B cell (primary cell): Measurements from ENCODE around the gene ASTE1. TPM values are rescaled to one million over a fixed set of nuclear protein-coding genes. Genes with fewer than 3 reads are reported as not detected.

ENCODE experiments used
- ATAC-seq: fragments of 200-7000 bp; cut with Tn5 transposase; one replicate; pipeline ENCODE4 v1.10.0; 2021; ENCODE audit warnings: low read depth, mild to moderate bottlenecking, moderate number of reproducible peaks, moderate library complexity
- CTCF ChIA-PET: fragments of 350-600 bp; sonication (Branson Sonifier 250); formaldehyde crosslinking; loops from one replicate; lab custom pipeline; 2021; ENCODE audit warnings: antibody characterized with exemption, inconsistent platforms; lab: Charles Lee
- POLR2A ChIA-PET: fragments of 350-600 bp; sonication (Branson Sonifier 250); formaldehyde crosslinking; loops from one replicate; lab custom pipeline; 2021; ENCODE audit warnings: antibody characterized with exemption; lab: Charles Lee
- DNase-seq: peaks from one replicate; pipeline ENCODE4 v3.0.0; 2013
- H2AFZ ChIP-seq: 2 replicates; pipeline ENCODE4 v1.6.1; 2012; ENCODE audit warnings: mild to moderate bottlenecking, low read depth, low read length; ENCODE audit not compliant: insufficient read depth, poor library complexity, severe bottlenecking
- H3K27ac ChIP-seq, 2 donors: 1 replicate in 1 of 2; 2 replicates in 1 of 2; pipeline ENCODE4 v1.5.1; 2012 to 2013; ENCODE audit warnings: low read length in 2 of 2, mild to moderate bottlenecking in 2 of 2, moderate library complexity in 1 of 2
- H3K27me3 ChIP-seq, 4 experiments: fragments of 200-600 bp in 1 of 4; sonication (generic) in 1 of 4; replicated peaks in 1 of 4; 1 replicate in 2 of 4; 2 replicates in 2 of 4; pipeline versions ENCODE4 v1.6.1 to v1.7.0; 2013 to 2016; ENCODE audit warnings: low read length in 3 of 4, mild to moderate bottlenecking in 2 of 4, mixed read lengths in 1 of 4, moderate library complexity in 1 of 4; ENCODE audit not compliant: insufficient read depth in 4 of 4, control insufficient read depth in 3 of 4; ENCODE audit errors: control extremely low read depth in 1 of 4
- H3K36me3 ChIP-seq, 2 experiments: replicated peaks in 1 of 2; 1 replicate in 1 of 2; 2 replicates in 1 of 2; pipeline versions ENCODE4 v1.6.1 to v1.7.1; 2013; ENCODE audit warnings: low read length in 1 of 2; ENCODE audit not compliant: insufficient read depth in 2 of 2, control insufficient read depth in 1 of 2; ENCODE audit errors: control extremely low read depth in 1 of 2, extremely low read depth in 1 of 2
- H3K4me1 ChIP-seq, 2 donors: fragments of 200-600 bp in 1 of 2; sonication (generic) in 1 of 2; 1 replicate in 1 of 2; 2 replicates in 1 of 2; pipeline versions ENCODE4 v1.5.1 to v1.6.1; 2013 to 2017; ENCODE audit warnings: low read length in 2 of 2; ENCODE audit not compliant: control insufficient read depth in 2 of 2, insufficient read depth in 2 of 2
- H3K4me2 ChIP-seq: replicated peaks from 2 replicates; pipeline ENCODE3; 2012; ENCODE audit warnings: mild to moderate bottlenecking, low read depth, low read length; ENCODE audit not compliant: poor library complexity, severe bottlenecking
- H3K4me3 ChIP-seq, 5 experiments: fragments of 200-600 bp in 1 of 5; sonication (generic) in 1 of 5; 1 replicate in 3 of 5; 2 replicates in 2 of 5; pipeline versions ENCODE4 v1.5.1 to v1.7.0; 2011 to 2016; ENCODE audit warnings: low read length in 4 of 5, mild to moderate bottlenecking in 4 of 5, low read depth in 2 of 5, control low read depth in 1 of 5, moderate library complexity in 1 of 5; ENCODE audit not compliant: insufficient read depth in 1 of 5; ENCODE audit errors: control extremely low read depth in 1 of 5, extremely low read depth in 1 of 5
- H3K79me2 ChIP-seq: fragments of 200-600 bp; sonication (generic); one replicate; pipeline ENCODE4 v1.6.0; 2016; ENCODE audit warnings: low read length; ENCODE audit not compliant: control insufficient read depth, insufficient read depth
- H3K9ac ChIP-seq: fragments of 200-600 bp; sonication (generic); 2 replicates; pipeline ENCODE4 v1.6.1; 2017; ENCODE audit warnings: mild to moderate bottlenecking, low read length, moderate library complexity
- H3K9me3 ChIP-seq, 3 donors: one replicate each; pipeline versions ENCODE4 v1.6.1 to v1.7.1; 2013; ENCODE audit warnings: low read length in 2 of 3; ENCODE audit not compliant: control insufficient read depth in 2 of 3, insufficient read depth in 1 of 3; ENCODE audit errors: control extremely low read depth in 1 of 3
- H4K20me1 ChIP-seq: 2 replicates; pipeline ENCODE4 v1.6.0; 2012; ENCODE audit warnings: mild to moderate bottlenecking, low read length; ENCODE audit not compliant: insufficient read depth, control insufficient read depth, poor library complexity, severe bottlenecking
- H3K27ac Mint-ChIP-seq: one replicate; pipeline ENCODE4 v1.8.0; 2021; ENCODE audit warnings: mixed read lengths
- H3K27me3 Mint-ChIP-seq: one replicate; pipeline ENCODE4 v1.8.0; 2021; ENCODE audit warnings: mixed read lengths
- H3K4me1 Mint-ChIP-seq: one replicate; pipeline ENCODE4 v1.8.0; 2021; ENCODE audit warnings: mixed read lengths
- H3K4me3 Mint-ChIP-seq: one replicate; pipeline ENCODE4 v1.8.0; 2021; ENCODE audit warnings: mixed read lengths
- H3K9me3 Mint-ChIP-seq: one replicate; pipeline ENCODE4 v1.8.0; 2022; ENCODE audit warnings: mixed read lengths; ENCODE audit not compliant: insufficient read depth
- CTCF ChIP-seq: fragments of 200-600 bp; IDR thresholded peaks from one replicate; pipeline ENCODE4 v1.8.0; 2022; ENCODE audit warnings: antibody characterized with exemption, mild to moderate bottlenecking
- EZH2 ChIP-seq: IDR thresholded peaks from 2 replicates; pipeline ENCODE4 v1.6.1; 2012; ENCODE audit warnings: borderline replicate concordance, low read depth, mild to moderate bottlenecking, moderate library complexity, low read length; ENCODE audit not compliant: insufficient read depth, poor library complexity, severe bottlenecking
- WGBS: methylation state at CpG from one replicate; pipeline ENCODE4 v1.1.5; 2013; ENCODE audit warnings: missing lambda C conversion rate; ENCODE audit not compliant: insufficient coverage; 5-methylcytosine and 5-hydroxymethylcytosine counted together
- intact Hi-C: fragments of 100-400 bp; cut with micrococcal nuclease; formaldehyde crosslinking; loops from one replicate; pipeline ENCODE4 v1.10.0; 2022
- polyA plus RNA-seq: library from polyadenylated mRNA; depleted of rRNA; stranded (reverse); fragments of >200 nt; gene quantifications from 2 replicates; pipeline ENCODE4 v1.2.3, GENCODE V29; 2012
- total RNA-seq, 2 donors: library from RNA; stranded (reverse); fragments of 120-200 nt in 1 of 2; gene quantifications; 1 replicate in 1 of 2; 2 replicates in 1 of 2; pipeline versions ENCODE4 v1.2.3 to v1.2.4, GENCODE V29; 2013 to 2022

Gene ASTE1
- total and polyA plus RNA-seq, 2 donors (not counting 1 experiment from before 2014, with no cell fraction given), result 7.3 to 21.8 TPM

GRCh38 chr3:130990282-130990681, 36.3 kb downstream of the ASTE1 start:
- WGBS, result 82% methylated on average over 5 of the region's 5 CpGs
- Histone ChIP-seq H2AFZ (no peak overlapping the region), H3K27me3 (no peaks in the 10 kb centered on the region), H3K27ac (no peak overlapping the region), H3K4me3 (no peak overlapping the region), H4K20me1 (no peaks in the 10 kb centered on the region), H3K4me2 (no peak overlapping the region), H3K4me1 (no peaks in the 10 kb centered on the region), H3K9me3 (no peaks in the 10 kb centered on the region), H3K36me3 (peaks cover 0 to 13% of the 10 kb centered on the region in 2 experiments), H3K79me2 (no peaks in the 10 kb centered on the region), H3K9ac (no peak overlapping the region)
- no peaks in the 10 kb centered on the region for H3K9me3 Mint-ChIP-seq
- ChIA-PET CTCF (no interaction called here), POLR2A (no interaction called here)
- no peak overlapping the region for H3K4me3 Mint-ChIP-seq
- DNase-seq (no peak), ATAC-seq (no peak)
- no peak for TF ChIP-seq EZH2
- TF ChIP-seq CTCF, result no peak
- intact Hi-C loops, result no loop called here
- no peak overlapping the region for H3K27ac Mint-ChIP-seq
- H3K4me1 Mint-ChIP-seq, result no peaks in the 10 kb centered on the region
- no peaks in the 10 kb centered on the region for H3K27me3 Mint-ChIP-seq

GRCh38 chr3:130981469-130981868, 45.2 kb downstream of the ASTE1 start:
- CTCF ChIA-PET, result no interaction called here
- no CpG with 5 or more reads among the region's 2 CpGs for WGBS
- Histone ChIP-seq H3K9ac (no peak overlapping the region), H3K4me1 (no peaks in the 10 kb centered on the region), H3K27me3 (no peaks in the 10 kb centered on the region), H3K9me3 (no peaks in the 10 kb centered on the region), H3K4me3 (no peak overlapping the region), H3K79me2 (no peaks in the 10 kb centered on the region), H3K27ac (no peak overlapping the region), H3K4me2 (no peak overlapping the region), H2AFZ (no peak overlapping the region), H4K20me1 (no peaks in the 10 kb centered on the region), H3K36me3 (peaks cover 0 to 16% of the 10 kb centered on the region in 2 experiments)
- intact Hi-C loops, result no loop called here
- H3K9me3 Mint-ChIP-seq, result no peaks in the 10 kb centered on the region
- ATAC-seq (no peak), DNase-seq (no peak)
- H3K4me1 Mint-ChIP-seq, result no peaks in the 10 kb centered on the region
- TF ChIP-seq CTCF (no peak), EZH2 (no peak)
- POLR2A ChIA-PET, result no interaction called here
- H3K4me3 Mint-ChIP-seq, result no peak overlapping the region
- H3K27me3 Mint-ChIP-seq, result no peaks in the 10 kb centered on the region
- no peak overlapping the region for H3K27ac Mint-ChIP-seq
